Astrocyte (in vitro differentiated cells and primary cell): ENCODE measurements around the gene AMIGO3. TPM values are rescaled to one million over a fixed set of nuclear protein-coding genes. Genes with fewer than 3 reads are reported as not detected.
A peak's percentile ranks its signal among the peaks of the same experiment; 100 is the strongest.

Experiments used
- DNase-seq: peaks from one replicate; pipeline ENCODE4 v3.0.0-alpha.2; 2010; ENCODE audit warnings: low read depth
- FAIRE-seq: peaks from 2 replicates; lab custom pipeline; 2011; peaks lifted over from hg19 to GRCh38; lab: Jason Lieb, UNC
- H2AFZ ChIP-seq: 2 replicates; pipeline ENCODE4 v1.6.0; 2012; ENCODE audit warnings: low read depth, low read length, inconsistent platforms
- H3K27ac ChIP-seq: 2 replicates; pipeline ENCODE4 v1.5.1; 2011; ENCODE audit warnings: low read depth, low read length, inconsistent platforms
- H3K27me3 ChIP-seq: 2 replicates; pipeline ENCODE4 v1.6.0; 2011; ENCODE audit warnings: low read length, inconsistent platforms; ENCODE audit not compliant: insufficient read depth
- H3K36me3 ChIP-seq: 2 replicates; pipeline ENCODE4 v1.5.1; 2011; ENCODE audit warnings: low read length, inconsistent platforms; ENCODE audit not compliant: insufficient read depth
- H3K4me1 ChIP-seq: 2 replicates; pipeline ENCODE4 v1.5.1; 2011; ENCODE audit warnings: low read length, inconsistent platforms; ENCODE audit not compliant: insufficient read depth
- H3K4me2 ChIP-seq: 2 replicates; pipeline ENCODE4 v1.6.0; 2012; ENCODE audit warnings: low read length, inconsistent platforms
- H3K4me3 ChIP-seq: 2 replicates; pipeline ENCODE4 v1.5.1; 2011; ENCODE audit warnings: low read depth, mild to moderate bottlenecking, low read length, inconsistent platforms; ENCODE audit not compliant: insufficient read depth
- H3K79me2 ChIP-seq: 2 replicates; pipeline ENCODE4 v1.6.0; 2012; ENCODE audit warnings: mild to moderate bottlenecking, low read length, inconsistent platforms; ENCODE audit not compliant: insufficient read depth
- H3K9ac ChIP-seq: 2 replicates; pipeline ENCODE4 v1.6.0; 2012; ENCODE audit warnings: mild to moderate bottlenecking, low read length, inconsistent platforms
- H3K9me3 ChIP-seq: 2 replicates; pipeline ENCODE4 v1.5.1; 2012; ENCODE audit warnings: low read depth, mild to moderate bottlenecking, low read length, inconsistent platforms; ENCODE audit not compliant: insufficient read depth
- H4K20me1 ChIP-seq: 2 replicates; pipeline ENCODE4 v1.6.0; 2012; ENCODE audit warnings: low read length, inconsistent platforms; ENCODE audit not compliant: insufficient read depth
- H3K27ac Mint-ChIP-seq: one replicate; pipeline ENCODE4 v1.8.0; 2021; ENCODE audit warnings: mild to moderate bottlenecking, mixed read lengths; ENCODE audit not compliant: unreplicated experiment
- H3K27me3 Mint-ChIP-seq: one replicate; pipeline ENCODE4 v1.8.0; 2021; ENCODE audit warnings: low read depth, mixed read lengths; ENCODE audit not compliant: unreplicated experiment
- H3K36me3 Mint-ChIP-seq: one replicate; pipeline ENCODE4 v1.8.0; 2021; ENCODE audit warnings: low read depth, mixed read lengths; ENCODE audit not compliant: unreplicated experiment
- H3K4me1 Mint-ChIP-seq: one replicate; pipeline ENCODE4 v1.8.0; 2021; ENCODE audit warnings: low read depth, mixed read lengths; ENCODE audit not compliant: unreplicated experiment
- H3K4me3 Mint-ChIP-seq: one replicate; pipeline ENCODE4 v1.8.0; 2021; ENCODE audit warnings: mild to moderate bottlenecking, moderate library complexity, mixed read lengths; ENCODE audit not compliant: unreplicated experiment
- H3K9me3 Mint-ChIP-seq: one replicate; pipeline ENCODE4 v1.8.0; 2021; ENCODE audit warnings: mild to moderate bottlenecking, mixed read lengths; ENCODE audit not compliant: unreplicated experiment
- CTCF ChIP-seq: IDR thresholded peaks from 2 replicates; pipeline ENCODE4 v1.5.1; 2011; ENCODE audit warnings: low read depth, mild to moderate bottlenecking, inconsistent platforms, low read length, moderate library complexity; ENCODE audit not compliant: insufficient read depth
- EZH2 ChIP-seq: IDR thresholded peaks from 2 replicates; pipeline ENCODE4 v1.6.1; 2012; ENCODE audit warnings: mild to moderate bottlenecking, low read length, inconsistent platforms; ENCODE audit not compliant: insufficient read depth
- total RNA-seq: library from RNA; stranded (reverse); gene quantifications from 2 replicates; pipeline ENCODE4 v1.2.1, GENCODE V29; 2021

Gene AMIGO3
- total RNA-seq, 1 donor from 2014 or later, result 0.16 TPM

GRCh38 chr3:49717959-49718857 is 1.3 kb downstream of the AMIGO3 start:
- Mint-ChIP-seq H3K27ac (peak overlapping the region; percentile 20), H3K36me3 (peaks cover 15% of the 10 kb centered on the region), H3K27me3 (no peaks in the 10 kb centered on the region), H3K4me3 (peak overlapping the region; percentile 72), H3K9me3 (peaks cover 3% of the 10 kb centered on the region), H3K4me1 (peaks cover 10% of the 10 kb centered on the region)
- peaks cover 20% of the 10 kb centered on the region for H3K4me1 ChIP-seq
- no peaks in the 10 kb centered on the region for H3K27me3 ChIP-seq
- H3K27ac ChIP-seq, result no peak overlapping the region
- FAIRE-seq (no peak), DNase-seq (no peak)
- no peak overlapping the region for H2AFZ ChIP-seq
- no peaks in the 10 kb centered on the region for H3K9me3 ChIP-seq
- peaks cover 23% of the 10 kb centered on the region for H3K79me2 ChIP-seq
- peaks cover 55% of the 10 kb centered on the region for H4K20me1 ChIP-seq
- H3K4me2 ChIP-seq, result peak overlapping the region; percentile 86
- H3K9ac ChIP-seq, result no peak overlapping the region
- no peak overlapping the region for H3K4me3 ChIP-seq
- H3K36me3 ChIP-seq, result peaks cover 3% of the 10 kb centered on the region
- TF ChIP-seq CTCF (no peak), EZH2 (no peak)

- Histone ChIP-seq H3K27me3 (no peaks in the 10 kb centered on the region), H3K4me1 (peaks cover 12% of the 10 kb centered on the region), H3K9ac (no peak overlapping the region), H3K9me3 (no peaks in the 10 kb centered on the region), H3K36me3 (peaks cover 3% of the 10 kb centered on the region), H3K4me3 (no peak overlapping the region), H2AFZ (no peak overlapping the region), H3K27ac (no peak overlapping the region), H4K20me1 (peaks cover 48% of the 10 kb centered on the region), H3K4me2 (no peak overlapping the region), H3K79me2 (peaks cover 15% of the 10 kb centered on the region)
- H3K36me3 Mint-ChIP-seq, result peaks cover 10% of the 10 kb centered on the region
- H3K9me3 Mint-ChIP-seq, result peaks cover 3% of the 10 kb centered on the region
- H3K27me3 Mint-ChIP-seq, result no peaks in the 10 kb centered on the region
- H3K27ac Mint-ChIP-seq, result no peak overlapping the region
- DNase-seq (no peak), FAIRE-seq (no peak)
- peaks cover 5% of the 10 kb centered on the region for H3K4me1 Mint-ChIP-seq
- TF ChIP-seq EZH2, result no peak
- TF ChIP-seq CTCF, result no peak
- no peak overlapping the region for H3K4me3 Mint-ChIP-seq
These were observed 2.1 kb downstream of the AMIGO3 start for GRCh38 chr3:49717211-49717958.
